ENCODE results near the gene UBXN10.

UBXN10 gene

DNA sequence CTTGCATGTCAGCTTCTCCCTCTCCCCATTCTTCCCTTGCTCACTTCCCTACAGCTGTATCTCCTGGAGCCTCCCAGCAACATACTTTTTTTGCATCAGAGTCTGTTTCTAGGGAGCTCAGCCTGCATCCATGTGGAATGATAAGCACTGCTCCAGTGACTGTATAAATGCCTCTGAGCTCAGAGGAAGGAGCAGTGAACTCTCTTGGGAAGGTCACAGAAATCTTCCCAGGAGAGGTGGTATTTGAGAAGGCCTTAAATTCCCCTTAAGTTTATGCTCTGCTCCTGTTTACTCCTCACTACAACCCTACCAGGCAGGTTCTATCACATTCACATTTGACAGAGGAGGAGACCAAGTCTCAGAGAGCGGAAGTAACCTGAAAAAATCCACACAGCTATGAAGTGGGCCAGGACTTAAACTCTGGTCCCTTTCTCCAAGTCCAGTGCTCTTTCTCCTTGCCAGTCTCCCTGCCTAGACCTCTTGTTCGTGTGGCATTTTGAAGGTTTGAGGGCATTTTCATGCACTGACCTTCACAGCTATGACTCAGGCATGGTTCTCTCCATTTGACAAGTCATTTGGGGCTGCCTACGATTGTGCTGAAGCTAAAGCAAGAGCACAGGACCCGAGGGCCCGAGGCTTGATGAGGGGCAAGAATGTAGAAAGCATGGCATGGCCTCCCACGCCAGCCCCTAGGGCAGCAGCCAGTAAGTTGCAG is 5.6 kb upstream of the UBXN10 start:
- DNase-seq (ENCODE audit: low read depth) = no peak
- H3K4me3 ChIP-seq (ENCODE audit: low read depth, low read length) = no peak overlapping the region

DNA sequence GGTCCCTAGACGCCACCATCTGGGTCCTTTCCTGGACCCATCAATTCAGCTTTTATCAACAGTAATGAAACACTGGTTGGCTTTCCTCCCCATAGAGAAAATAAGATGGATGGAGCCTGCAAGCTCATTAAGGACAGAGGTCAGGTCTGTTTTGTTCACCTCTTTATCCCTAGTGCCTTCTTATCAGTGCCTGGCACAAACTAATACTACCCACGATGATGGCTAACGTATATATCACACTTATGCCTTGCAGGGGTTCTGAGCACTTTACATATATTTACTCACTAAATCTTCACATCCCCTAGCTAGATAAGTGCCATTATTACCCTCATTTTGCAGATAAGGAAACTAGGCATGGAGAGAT is 5.1 kb upstream of the UBXN10 start:
- DNase-seq (ENCODE audit: low read depth) = no peak
- no peak overlapping the region for H3K4me3 ChIP-seq (ENCODE audit: low read depth, low read length)

DNA sequence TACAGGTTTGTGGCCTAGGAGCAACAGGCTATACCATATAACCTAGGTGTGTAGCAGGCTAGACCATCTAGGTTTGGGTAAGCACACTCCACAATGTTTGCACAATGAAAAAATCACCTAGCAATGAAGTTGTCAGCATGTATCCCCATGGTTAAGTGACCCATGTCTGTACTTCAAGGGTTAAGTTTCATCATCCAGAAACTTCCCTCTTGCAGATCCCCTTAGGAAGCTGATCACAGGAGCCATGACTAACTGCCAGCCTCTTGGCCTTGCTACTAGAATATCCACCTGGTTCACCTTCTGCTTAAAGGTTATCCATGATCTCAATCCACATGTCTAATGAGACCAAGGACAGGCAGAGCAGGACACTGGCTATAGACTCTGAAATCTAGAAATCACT is 3.5 kb upstream of the UBXN10 start:
- no peak for DNase-seq (ENCODE audit: low read depth)
- H3K4me3 ChIP-seq (ENCODE audit: low read depth, low read length) = no peak overlapping the region

DNA sequence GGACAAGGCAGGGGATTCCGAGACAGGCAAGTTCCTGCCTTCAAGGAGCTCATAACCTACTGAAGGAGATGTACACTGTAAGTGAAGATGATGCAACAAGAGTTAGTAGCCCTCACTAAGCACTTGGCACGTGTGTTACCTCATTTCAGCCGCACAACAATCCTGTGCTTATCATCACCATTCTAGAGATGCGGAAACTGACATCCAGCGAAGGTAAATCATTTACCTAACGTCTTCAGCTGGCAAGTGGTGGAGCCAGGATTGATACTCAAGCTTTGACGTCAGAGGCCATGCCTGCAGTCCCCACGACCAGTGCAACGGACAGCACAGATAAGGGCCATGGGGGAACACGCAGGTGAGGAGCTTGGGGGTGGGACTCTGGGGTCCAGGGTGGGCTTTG is 2.9 kb upstream of the UBXN10 start:
- no peak for DNase-seq (ENCODE audit: low read depth)
- H3K4me3 ChIP-seq (ENCODE audit: low read depth, low read length) = no peak overlapping the region

DNA sequence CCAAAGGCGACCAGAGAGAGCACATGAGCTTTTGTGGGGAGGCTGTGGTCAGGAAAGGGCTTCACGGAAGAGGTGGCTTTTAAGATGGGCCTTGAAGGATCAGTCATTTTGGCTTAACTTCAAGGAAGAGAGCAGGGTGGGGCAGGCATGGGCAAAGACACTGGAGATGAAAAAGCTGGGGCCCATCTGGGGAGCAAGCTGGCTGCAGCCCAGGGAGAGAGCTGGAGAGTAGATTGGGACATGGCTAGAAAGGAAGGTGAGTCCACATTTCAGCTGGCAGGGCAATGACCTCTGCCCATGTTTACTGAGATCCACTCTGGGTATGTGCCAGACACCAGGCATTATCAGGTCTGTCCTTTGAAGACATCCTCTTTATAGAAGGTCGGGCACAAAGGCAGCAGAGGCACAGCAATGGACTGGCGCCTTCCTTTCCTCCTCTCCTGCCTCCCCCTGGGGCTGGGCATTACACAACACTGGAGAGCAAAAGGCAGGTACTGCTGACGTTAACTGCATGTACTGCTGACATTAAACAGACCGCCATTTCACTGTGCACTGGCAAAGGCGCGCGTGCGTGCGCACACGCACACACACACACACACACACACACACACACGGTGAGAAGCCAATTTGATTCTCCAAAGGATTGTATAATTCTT is 2.2 kb upstream of the UBXN10 start:
- DNase-seq (ENCODE audit: low read depth) = no peak
- H3K4me3 ChIP-seq (ENCODE audit: low read depth, low read length) = no peak overlapping the region

DNA sequence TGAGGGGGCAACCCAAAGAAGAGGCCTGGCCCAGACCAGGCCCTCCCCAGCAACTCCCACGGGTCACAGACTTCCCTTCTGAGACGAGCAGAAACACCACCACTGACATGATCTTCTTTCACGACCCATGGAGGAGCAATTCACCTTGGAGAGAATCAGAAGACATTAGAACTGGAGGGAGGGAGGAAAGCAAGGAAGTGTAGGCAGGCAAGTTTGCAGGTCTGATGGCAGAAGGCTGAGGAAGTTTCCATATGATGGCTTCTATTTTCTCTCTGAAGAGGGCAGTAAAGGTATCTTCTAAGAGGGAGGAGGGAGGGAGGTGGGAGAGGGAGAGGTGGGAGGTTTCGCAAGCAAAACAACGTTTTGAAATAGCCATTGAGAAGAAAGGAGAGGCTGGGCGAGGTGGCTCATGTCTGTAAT is 1.4 kb upstream of the UBXN10 start:
- DNase-seq (ENCODE audit: low read depth) = no peak

DNA sequence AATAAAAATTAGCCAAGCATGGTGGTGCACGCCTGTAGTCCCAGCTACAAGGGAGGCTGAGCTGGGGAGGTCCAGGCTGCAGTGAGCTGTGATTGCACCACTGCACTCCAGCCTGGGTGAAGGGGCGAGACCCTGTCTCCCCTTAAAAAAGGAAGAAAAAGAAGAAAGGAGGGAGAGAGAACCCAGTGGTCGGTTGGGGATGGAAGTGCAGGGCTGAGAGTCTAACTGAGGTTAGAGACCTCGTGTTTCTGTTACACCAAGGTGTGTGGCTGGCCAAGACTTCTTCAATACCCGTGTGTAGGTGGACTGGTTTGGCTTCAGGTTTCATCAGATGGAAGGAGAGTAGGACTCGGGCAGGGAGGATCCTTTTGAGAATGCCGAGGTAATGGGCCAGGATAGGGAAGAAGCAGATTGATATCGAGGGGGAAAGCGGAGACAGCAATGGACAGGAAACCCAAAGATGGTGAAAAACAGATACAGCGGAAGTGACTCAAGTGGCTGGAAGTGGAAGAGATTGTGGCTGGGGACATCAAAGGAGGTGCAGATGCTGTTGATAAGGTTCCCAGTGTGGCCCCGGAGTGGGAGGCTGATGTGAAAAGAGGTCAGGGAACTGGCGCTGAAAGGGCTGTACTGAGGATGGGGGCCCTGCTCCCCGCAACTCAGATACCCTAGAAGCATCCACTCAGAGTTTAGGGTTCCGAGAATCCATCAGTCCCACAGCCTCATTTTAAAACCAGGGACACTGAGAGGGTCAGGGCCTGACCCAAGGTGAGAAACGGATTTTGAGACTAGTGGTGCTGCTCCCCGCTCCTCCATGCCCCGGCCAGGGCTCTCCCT is 681 bp upstream of the UBXN10 start:
- no peak overlapping the region for H3K4me3 ChIP-seq (ENCODE audit: low read depth, low read length)
- no peak for DNase-seq (ENCODE audit: low read depth)

More for the DNA sequence above, 1.4 kb upstream of the UBXN10 start:
- no peak overlapping the region for H3K4me3 ChIP-seq (ENCODE audit: low read depth, low read length)

DNA sequence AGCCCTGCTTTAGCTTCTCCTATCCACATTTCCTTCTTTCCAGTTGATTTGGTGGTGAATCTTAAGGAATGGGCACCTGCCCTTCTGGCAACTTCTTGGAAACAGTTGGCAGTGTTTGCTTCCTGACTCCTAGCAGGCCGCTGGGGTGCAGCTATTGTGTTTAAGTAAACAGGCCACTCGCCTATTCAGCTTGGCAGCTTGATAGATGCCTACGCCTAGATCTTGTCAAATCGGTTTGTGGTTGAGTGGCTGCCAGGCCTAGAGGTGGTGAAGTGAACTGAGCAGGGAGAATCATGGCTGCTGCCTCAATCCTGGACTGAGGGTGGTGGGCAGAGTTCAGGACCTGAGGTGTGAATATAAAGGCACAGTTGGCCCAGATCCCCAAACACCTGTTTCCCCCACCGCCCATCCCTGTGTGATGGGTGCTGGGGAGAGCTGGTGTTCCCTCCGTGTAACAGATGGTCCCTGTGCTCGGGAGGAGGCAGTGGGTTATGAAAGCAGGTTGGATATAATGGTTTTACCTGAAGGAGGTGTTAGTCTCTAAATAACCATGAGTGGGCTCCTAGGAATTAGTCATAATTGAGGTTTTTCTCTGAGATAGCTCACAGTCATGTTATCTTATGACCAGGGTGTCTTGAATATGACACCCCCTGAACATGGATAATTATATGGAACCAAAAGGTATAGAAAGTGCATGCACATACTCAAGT is 1.4 kb downstream of the UBXN10 start:
- no peak for DNase-seq (ENCODE audit: low read depth)

DNA sequence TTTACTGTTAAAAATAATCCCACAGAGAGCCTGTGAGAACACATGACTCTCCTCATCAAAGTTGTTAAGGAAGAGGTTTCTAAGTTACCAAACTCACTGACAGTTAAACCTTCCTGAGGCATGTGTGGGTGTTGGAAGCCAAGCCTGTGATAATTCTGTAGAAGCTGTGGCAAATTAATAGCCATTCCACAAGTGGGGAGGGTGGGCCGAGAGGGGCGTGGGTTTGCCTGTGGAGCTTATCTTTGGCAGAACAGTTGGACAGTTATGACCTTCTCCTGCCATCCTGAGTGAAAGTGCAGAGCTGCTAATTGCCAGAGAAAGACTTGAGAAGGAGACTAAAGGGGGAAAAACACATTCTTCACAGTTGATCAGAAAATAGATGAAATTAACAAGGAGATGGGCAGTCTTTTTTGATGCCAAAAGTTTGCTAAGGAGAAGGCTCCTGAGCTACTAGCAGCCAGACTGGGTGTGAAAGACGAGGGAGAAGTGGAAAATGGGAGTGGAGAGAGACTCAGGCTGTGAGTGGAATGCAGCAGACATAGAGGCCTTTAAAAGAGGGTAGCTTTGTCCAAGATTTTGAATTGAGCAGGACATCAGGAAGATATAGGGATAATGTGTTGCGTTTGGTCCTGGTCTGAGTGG is 2.0 kb downstream of the UBXN10 start:
- no peak for DNase-seq (ENCODE audit: low read depth)
- no peak overlapping the region for H3K4me3 ChIP-seq (ENCODE audit: low read depth, low read length)

More for the DNA sequence above, 1.4 kb downstream of the UBXN10 start:
- no peak overlapping the region for H3K4me3 ChIP-seq (ENCODE audit: low read depth, low read length)

DNA sequence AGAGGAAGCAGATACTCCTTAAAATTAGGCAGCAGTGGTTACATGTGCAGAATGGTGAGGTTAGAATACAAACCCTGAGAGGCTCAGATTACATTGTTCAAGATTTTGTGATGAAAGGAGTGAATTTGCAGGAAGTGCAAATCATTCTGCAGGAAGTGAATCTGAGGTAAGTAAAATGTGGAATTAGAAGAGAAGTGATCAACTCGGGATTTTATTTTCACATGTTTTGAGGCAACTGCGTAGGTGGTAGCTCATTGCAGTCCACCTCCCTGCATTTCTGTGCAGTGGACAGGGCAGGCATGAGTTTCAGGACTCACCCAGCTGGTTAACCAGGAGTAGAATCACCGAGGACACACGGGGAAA is 2.5 kb downstream of the UBXN10 start:
- no peak for DNase-seq (ENCODE audit: low read depth)
- no peak overlapping the region for H3K4me3 ChIP-seq (ENCODE audit: low read depth, low read length)

DNA sequence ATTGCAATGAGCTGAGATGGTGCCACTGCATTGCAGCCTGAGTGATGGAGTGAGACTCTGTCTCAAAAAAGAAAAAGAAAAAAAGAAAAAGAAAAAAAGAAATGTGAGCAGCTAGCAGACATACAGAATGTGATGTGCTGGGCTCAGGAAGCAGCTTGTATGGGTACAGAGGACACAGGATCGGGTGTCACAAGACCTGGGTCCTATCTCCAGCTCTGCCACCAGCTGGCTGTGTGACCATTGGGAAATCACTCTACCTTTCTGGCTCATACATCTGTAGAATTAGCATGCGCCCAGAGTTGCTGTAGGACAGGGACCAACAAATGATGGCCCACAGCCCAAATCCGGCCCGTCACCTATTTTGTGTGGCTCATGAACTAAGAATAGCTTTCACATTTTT is 3.8 kb downstream of the UBXN10 start:
- no peak for DNase-seq (ENCODE audit: low read depth)
- no peak overlapping the region for H3K4me3 ChIP-seq (ENCODE audit: low read depth, low read length)

DNA sequence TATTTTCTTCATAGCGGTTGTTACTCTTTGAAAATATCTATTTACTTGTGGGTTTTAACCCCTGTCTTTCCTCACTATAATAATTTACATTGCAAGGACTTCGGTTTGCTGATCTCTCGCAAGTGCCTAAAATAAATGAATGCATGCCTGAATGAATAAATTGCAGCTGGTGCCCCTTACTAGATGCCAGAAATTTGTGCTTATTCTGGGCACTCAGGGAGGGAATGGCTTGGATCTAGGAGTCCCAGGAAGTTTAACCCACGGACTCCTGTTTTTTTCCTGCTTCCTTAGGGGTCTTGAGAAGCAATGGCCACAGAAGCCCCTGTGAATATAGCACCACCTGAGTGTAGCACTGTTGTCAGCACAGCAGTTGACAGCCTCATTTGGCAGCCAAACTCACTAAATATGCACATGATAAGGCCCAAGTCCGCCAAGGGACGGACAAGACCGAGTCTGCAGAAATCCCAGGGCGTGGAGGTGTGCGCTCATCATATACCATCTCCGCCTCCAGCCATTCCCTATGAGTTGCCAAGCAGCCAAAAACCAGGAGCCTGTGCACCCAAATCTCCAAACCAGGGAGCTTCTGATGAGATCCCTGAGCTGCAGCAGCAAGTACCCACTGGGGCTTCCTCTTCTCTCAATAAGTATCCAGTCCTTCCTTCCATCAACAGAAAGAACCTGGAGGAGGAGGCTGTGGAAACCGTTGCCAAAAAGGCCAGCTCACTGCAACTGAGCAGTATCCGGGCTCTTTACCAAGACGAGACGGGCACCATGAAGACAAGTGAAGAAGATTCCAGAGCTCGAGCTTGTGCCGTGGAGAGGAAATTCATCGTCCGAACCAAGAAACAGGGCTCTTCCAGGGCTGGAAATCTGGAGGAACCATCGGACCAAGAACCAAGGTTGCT is 4.6 kb downstream of the UBXN10 start:
- DNase-seq (ENCODE audit: low read depth) = no peak
- no peak overlapping the region for H3K4me3 ChIP-seq (ENCODE audit: low read depth, low read length)

DNA sequence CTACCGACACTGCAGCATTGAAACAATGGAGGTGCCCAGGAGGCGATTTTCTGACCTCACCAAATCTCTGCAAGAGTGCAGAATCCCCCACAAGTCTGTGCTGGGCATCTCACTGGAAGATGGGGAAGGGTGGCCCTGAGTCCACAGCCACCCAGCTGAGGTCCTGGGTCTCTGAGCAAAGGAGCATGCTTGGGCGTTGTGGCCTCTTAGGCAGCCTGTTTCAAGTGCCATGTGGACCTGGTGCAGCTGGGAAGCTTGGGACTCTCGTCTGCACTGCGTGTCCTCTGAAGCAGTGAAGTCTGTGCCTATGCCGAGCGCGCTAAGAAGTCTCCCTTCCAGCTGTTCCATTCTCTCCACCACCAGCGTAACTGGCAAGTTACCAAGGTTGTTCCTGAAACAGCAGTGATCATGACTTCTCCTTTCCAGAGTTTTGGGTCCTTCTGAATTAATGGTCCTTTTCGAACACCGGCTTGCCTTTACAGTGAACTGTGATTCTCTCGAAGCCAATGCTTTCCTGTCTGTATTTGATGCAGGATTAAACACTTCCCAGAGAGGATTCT is 5.5 kb downstream of the UBXN10 start:
- H3K4me3 ChIP-seq (ENCODE audit: low read depth, low read length) = no peak overlapping the region
- DNase-seq (ENCODE audit: low read depth) = no peak

DNA sequence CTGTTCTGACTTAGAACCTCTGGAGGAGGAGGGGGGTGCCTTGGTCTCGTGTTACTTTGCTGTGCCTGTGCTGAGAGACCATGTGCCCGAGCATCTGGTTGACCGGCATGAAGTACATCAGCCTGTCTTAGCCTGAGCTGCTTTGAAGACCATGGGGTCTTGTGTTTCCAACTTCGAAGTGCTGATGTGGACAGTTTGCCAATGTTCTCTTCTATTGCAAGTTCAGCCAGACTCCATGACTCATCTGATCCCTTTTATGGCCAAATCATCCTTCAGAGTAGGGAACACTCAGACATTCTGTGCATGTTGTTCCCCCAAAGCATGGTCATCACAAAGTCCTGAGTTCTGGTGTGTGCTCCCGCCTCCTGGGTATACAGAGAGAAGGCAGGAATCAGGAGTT is 6.5 kb downstream of the UBXN10 start:
- no peak for DNase-seq (ENCODE audit: low read depth)

DNA sequence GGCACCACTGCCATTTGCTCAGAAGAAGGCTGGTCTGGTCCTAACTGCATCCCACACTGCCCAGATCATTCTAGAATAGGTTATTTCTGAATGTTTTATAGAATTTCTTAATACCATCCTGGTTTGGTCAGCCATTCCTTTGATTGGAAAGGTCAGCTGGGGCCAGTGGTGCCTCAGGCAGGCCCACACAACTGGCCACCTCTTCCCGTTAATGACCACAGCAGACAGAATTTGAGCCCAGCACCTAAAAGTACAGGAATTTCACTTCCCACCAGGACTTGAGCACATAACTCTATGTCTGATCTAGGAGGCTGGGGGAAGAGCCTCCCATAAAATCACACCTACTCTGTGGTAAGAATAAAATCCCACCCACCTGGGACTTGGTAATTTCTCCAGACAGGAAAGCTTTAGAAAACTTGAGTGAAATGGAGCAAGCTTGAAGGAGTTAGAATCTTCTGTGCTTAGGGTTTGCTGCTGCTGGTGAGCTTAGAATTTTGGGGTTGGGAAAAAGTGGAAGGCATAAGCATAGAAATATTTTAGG is 7.0 kb downstream of the UBXN10 start:
- no peak for DNase-seq (ENCODE audit: low read depth)
- no peak overlapping the region for H3K4me3 ChIP-seq (ENCODE audit: low read depth, low read length)

More for the DNA sequence above, 6.5 kb downstream of the UBXN10 start:
- no peak overlapping the region for H3K4me3 ChIP-seq (ENCODE audit: low read depth, low read length)

DNA sequence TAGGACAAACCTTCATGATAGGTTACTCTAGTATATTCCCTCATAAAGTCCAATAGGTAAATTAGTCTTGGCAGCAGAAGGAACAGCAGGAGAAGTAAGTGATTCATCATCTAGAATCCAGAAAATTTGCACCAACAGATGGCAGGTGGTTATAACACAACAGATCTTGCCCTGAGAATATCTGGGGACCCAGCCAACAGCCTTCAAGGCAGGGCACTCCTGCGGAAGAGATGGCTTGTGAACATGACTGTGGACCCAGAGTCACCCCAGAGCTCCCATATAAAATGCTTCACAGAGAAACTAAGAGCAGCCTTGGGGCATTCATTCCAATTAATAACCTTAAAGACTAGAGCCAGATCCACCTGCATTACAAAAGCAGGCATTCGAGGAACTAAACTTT is 8.3 kb downstream of the UBXN10 start:
- DNase-seq (ENCODE audit: low read depth) = no peak
- H3K4me3 ChIP-seq (ENCODE audit: low read depth, low read length) = no peak overlapping the region

DNA sequence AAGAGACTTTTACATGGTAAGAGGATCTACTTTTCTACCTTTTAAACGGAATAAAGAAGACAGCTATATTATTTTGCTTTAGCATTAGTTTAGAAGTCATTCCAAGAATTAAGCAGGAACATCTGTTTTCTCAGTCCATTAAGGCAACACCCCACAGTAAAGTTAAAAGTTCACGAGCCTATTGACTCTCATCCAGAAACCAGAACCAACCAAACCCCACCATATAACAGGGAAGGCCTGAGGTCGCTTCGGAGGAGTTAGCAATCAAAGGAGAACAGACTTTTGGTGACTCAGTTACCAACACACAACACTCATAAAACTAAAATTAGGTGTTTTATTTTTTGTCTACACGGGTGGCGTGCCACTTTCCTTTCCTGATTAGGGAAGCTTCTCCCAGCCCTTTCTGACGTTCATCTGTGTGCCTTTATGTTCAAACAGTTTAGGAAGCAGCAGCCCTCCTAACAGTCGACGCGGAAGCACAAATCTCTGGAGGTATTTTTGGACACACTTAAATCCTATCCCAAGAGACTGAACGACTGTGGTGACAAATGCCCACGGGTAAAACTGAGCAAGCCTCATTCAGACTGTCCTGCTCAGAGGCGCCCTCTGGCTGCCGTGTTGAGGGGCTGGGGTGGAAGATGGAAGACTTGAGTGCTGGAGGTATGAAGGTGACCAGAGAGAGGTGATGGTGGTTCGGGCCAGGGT is 9.0 kb downstream of the UBXN10 start:
- H3K4me3 ChIP-seq (ENCODE audit: low read depth, low read length) = no peak overlapping the region

DNA sequence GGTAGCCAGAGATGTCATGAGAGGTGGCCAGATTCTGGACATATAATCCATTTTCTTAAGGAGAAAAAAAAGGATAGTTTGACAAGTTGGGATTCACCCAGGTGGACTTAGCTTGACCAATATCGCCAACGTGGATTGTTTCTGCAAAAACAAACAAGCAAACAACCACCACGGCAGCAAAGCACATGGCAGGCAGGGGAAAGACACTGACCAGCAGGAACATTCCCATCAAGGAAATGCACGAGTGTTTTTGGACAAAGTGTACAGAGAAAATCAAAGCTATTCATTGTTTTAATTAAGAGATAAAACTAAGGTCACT is 9.5 kb downstream of the UBXN10 start:
- H3K4me3 ChIP-seq (ENCODE audit: low read depth, low read length) = no peak overlapping the region
- DNase-seq (ENCODE audit: low read depth) = no peak

More for the DNA sequence above, 9.0 kb downstream of the UBXN10 start:
- DNase-seq (ENCODE audit: low read depth) = no peak

Data from skeletal muscle cell (primary cell).